Natural killer cell treated with Interleukin-12 subunit alpha and Interleukin-12 subunit beta and Interleukin-15 and Interleukin-18, amount 100 ng/mL, for 72 hours (primary cell): ENCODE results near the gene CAPN2. TPM values are rescaled to one million over a fixed set of nuclear protein-coding genes. Genes with fewer than 3 reads are reported as not detected.
A peak's percentile ranks its signal among the peaks of the same experiment; 100 is the strongest.
"Not testable (repeated sequence)": the region's sequence is repeated elsewhere in the genome, so short reads cannot be mapped to it uniquely, and the experiment has no call there.

Experiments used
- ATAC-seq, 2 donors: fragments of 150-1000 bp; cut with Tn5 transposase in 1 of 2; sonication (Bioruptor Pico), chemical (Tn5 transposase) in 1 of 2; 2 replicates each; pipeline ENCODE4 v1.10.0; 2021
- DNase-seq: peaks from one replicate; pipeline ENCODE4 v3.0.0; 2022; ENCODE audit warnings: low spot score
- H3K27ac Mint-ChIP-seq, 2 donors: 1 replicate in 1 of 2; 2 replicates in 1 of 2; pipeline ENCODE4 v1.8.0; 2022; ENCODE audit warnings: mixed read lengths in 2 of 2, mild to moderate bottlenecking in 1 of 2, moderate library complexity in 1 of 2
- H3K27me3 Mint-ChIP-seq, 2 donors: 1 replicate in 1 of 2; 2 replicates in 1 of 2; pipeline ENCODE4 v1.8.0; 2022; ENCODE audit warnings: mixed read lengths in 2 of 2
- H3K36me3 Mint-ChIP-seq: one replicate; pipeline ENCODE4 v1.8.0; 2022; ENCODE audit warnings: mixed read lengths
- H3K4me1 Mint-ChIP-seq, 2 donors: 1 replicate in 1 of 2; 2 replicates in 1 of 2; pipeline ENCODE4 v1.8.0; 2022; ENCODE audit warnings: low read depth in 2 of 2, mixed read lengths in 2 of 2, mild to moderate bottlenecking in 1 of 2
- H3K4me3 Mint-ChIP-seq: one replicate; pipeline ENCODE4 v1.8.0; 2022; ENCODE audit warnings: mixed read lengths
- H3K9me3 Mint-ChIP-seq: 2 replicates; pipeline ENCODE4 v1.8.0; 2022; ENCODE audit warnings: mixed read lengths
- total RNA-seq, 2 donors: library from RNA; stranded (reverse); gene quantifications; one replicate each; pipeline ENCODE4 v1.2.3, GENCODE V29; 2022

The CAPN2 gene
- total RNA-seq, 2 donors from 2014 or later, result 29.2 to 39.1 TPM

GRCh38 chr1:223796210-223796609, 83.9 kb downstream of the CAPN2 start:
- ATAC-seq, result no peak
- no peak overlapping the region for H3K4me3 Mint-ChIP-seq
- peaks cover 0 to 15% of the 10 kb centered on the region in 2 donors for H3K4me1 Mint-ChIP-seq
- no peaks in the 10 kb centered on the region for H3K27me3 Mint-ChIP-seq
- no peak for DNase-seq
- no peaks in the 10 kb centered on the region for H3K9me3 Mint-ChIP-seq
- peaks cover 31% of the 10 kb centered on the region for H3K36me3 Mint-ChIP-seq
- no peak overlapping the region for H3K27ac Mint-ChIP-seq

GRCh38 chr1:223802032-223802431, 89.7 kb downstream of the CAPN2 start:
- no peak for ATAC-seq
- H3K4me3 Mint-ChIP-seq, result no peak overlapping the region
- no peaks in the 10 kb centered on the region for H3K27me3 Mint-ChIP-seq
- peak overlapping the region in 1 of 2 donors; percentile 36 for H3K27ac Mint-ChIP-seq
- H3K36me3 Mint-ChIP-seq, result peaks cover 52% of the 10 kb centered on the region
- peaks cover 0 to 11% of the 10 kb centered on the region in 2 donors for H3K4me1 Mint-ChIP-seq
- no peaks in the 10 kb centered on the region for H3K9me3 Mint-ChIP-seq
- no peak for DNase-seq

DNA sequence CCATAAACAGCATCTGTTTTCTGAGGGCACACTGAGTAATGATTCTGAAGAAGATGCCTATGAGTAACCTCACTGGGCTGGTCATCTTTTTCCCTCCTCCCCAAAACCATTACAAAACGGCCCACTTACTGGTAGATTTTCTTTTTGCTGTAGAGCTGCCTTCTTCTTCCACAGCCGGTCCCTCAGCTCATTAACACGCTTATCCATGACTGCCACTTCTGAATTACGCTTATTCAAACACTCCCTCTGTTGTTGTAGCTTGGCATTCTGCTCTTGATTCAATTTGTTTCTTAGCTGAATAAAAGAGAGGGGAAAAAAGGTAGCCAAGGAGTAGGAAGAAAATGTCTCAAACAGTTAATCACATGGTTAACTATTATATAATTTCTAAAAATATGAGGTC, 90.3 kb downstream of the CAPN2 start:
- DNase-seq (no peak), ATAC-seq (no peak)
- no peaks in the 10 kb centered on the region for H3K27me3 Mint-ChIP-seq
- no peak overlapping the region for H3K4me3 Mint-ChIP-seq
- no peaks in the 10 kb centered on the region for H3K9me3 Mint-ChIP-seq
- H3K27ac Mint-ChIP-seq, result peak overlapping the region in 1 of 2 donors; percentile 36
- peaks cover 0 to 13% of the 10 kb centered on the region in 2 donors for H3K4me1 Mint-ChIP-seq
- peaks cover 55% of the 10 kb centered on the region for H3K36me3 Mint-ChIP-seq

- Mint-ChIP-seq H3K27me3 (no peaks in the 10 kb centered on the region), H3K9me3 (no peaks in the 10 kb centered on the region), H3K36me3 (peaks cover 51% of the 10 kb centered on the region), H3K4me3 (no peak overlapping the region), H3K27ac (no peak overlapping the region), H3K4me1 (peaks cover 0 to 8% of the 10 kb centered on the region in 2 donors)
- DNase-seq (no peak), ATAC-seq (no peak)
Measured at GRCh38 chr1:223803211-223803610, 90.9 kb downstream of the CAPN2 start.

DNA sequence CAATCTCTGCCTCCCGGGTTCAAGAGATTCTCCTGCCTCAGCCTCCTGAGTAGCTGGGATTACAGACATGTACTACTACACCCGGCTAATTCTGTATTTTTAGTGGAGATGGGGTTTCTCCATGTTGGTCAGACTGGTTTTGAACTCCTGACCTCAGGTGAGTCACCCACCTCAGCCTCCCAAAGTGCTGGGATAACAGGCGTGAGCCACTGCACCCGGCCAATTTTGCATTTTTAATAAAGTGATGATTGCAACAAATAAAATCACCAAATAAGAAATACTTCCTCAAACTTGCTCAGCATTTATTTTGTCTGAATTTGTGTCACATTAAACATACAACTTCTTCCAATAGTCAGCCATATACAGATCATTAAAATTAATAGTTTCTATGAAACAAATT, 97.6 kb downstream of the CAPN2 start:
- H3K9me3 Mint-ChIP-seq, DNase-seq, ATAC-seq, H3K27me3 Mint-ChIP-seq, H3K27ac Mint-ChIP-seq, H3K4me3 Mint-ChIP-seq: not testable (repeated sequence)
- H3K36me3 Mint-ChIP-seq, result peaks cover 36% of the 10 kb centered on the region
- peaks cover 16 to 18% of the 10 kb centered on the region in 2 donors for H3K4me1 Mint-ChIP-seq

GRCh38 chr1:223810586-223810985, 98.2 kb downstream of the CAPN2 start:
- no peak for DNase-seq
- no peaks in the 10 kb centered on the region for H3K9me3 Mint-ChIP-seq
- H3K27ac Mint-ChIP-seq, result no peak overlapping the region
- no peaks in the 10 kb centered on the region for H3K27me3 Mint-ChIP-seq
- H3K4me3 Mint-ChIP-seq, result no peak overlapping the region
- ATAC-seq, result no peak
- peaks cover 22 to 24% of the 10 kb centered on the region in 2 donors for H3K4me1 Mint-ChIP-seq
- H3K36me3 Mint-ChIP-seq, result peaks cover 36% of the 10 kb centered on the region

- H3K4me3 Mint-ChIP-seq, result no peak overlapping the region
- H3K9me3 Mint-ChIP-seq, result no peaks in the 10 kb centered on the region
- H3K27ac Mint-ChIP-seq, result no peak overlapping the region
- DNase-seq (no peak), ATAC-seq (no peak)
- peaks cover 27% of the 10 kb centered on the region for H3K36me3 Mint-ChIP-seq
- H3K27me3 Mint-ChIP-seq, result no peaks in the 10 kb centered on the region
- H3K4me1 Mint-ChIP-seq, result peaks cover 22 to 26% of the 10 kb centered on the region in 2 donors
Measured at GRCh38 chr1:223811634-223812101, 99.3 kb downstream of the CAPN2 start.

DNA sequence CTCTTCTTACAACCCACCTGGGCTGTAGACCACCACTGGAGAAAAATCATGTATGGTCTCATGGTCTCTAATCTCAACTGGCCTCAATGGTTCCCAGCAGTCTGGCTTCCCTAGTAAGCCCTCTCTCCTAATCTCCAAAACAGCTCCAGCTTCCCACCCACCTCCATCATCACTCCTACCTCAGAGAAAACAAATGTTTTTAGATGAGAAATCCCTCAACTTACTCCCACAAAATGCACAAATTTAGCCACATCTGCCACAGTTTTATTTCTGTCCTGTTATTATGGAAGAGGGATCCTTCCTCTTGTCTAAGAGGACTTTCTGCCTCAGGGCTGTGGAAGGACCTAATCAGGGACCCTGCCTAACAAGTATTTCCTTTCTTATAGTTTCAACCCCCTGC, 101.3 kb downstream of the CAPN2 start:
- H3K4me1 Mint-ChIP-seq, result peaks cover 22 to 24% of the 10 kb centered on the region in 2 donors
- DNase-seq (no peak), ATAC-seq (no peak)
- peaks cover 16% of the 10 kb centered on the region for H3K36me3 Mint-ChIP-seq
- peak overlapping the region in 1 of 2 donors; percentile 2 for H3K27ac Mint-ChIP-seq
- H3K27me3 Mint-ChIP-seq, result no peaks in the 10 kb centered on the region
- H3K9me3 Mint-ChIP-seq, result no peaks in the 10 kb centered on the region
- H3K4me3 Mint-ChIP-seq, result no peak overlapping the region

DNA sequence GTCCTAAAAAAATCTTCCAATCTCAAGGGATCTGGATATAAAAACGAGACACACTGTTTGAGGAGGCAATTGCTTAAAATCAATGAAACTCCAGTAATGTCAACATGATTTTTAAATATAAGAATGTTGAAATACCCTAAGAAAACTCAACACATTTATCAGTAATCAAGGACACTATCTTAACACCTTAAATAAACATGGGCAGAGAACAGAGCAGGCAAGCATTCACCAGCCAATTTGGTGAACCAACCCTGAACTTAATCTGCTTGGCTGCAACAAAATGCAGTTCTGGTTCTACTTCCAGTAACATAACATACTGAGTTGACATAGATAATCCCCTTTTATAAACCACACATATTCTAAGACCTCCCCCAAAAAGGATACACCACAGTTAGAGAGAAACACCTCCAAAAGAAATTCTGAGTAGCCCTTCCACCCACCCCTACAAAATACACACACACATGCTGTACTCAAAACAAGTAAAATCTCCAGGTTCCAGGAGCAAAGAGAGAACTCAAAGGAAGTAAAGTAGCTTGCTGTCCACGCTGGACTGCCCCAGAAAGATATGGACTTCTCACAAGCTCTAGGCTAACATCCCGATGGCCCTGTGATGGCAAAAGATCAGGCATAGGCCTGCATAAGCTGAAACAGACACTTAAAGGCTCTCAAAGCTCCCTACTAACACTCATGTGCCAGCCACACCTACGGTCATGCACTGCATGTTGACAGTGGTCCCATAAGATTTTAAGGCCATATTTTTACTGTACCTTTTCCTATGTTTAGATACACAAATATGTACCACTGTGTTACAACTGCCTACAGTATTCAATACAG, 102.9 kb downstream of the CAPN2 start:
- H3K36me3 Mint-ChIP-seq, result peaks cover 28% of the 10 kb centered on the region
- DNase-seq (no peak), ATAC-seq (no peak)
- H3K27ac Mint-ChIP-seq, result peak overlapping the region in 1 of 2 donors; percentile 38
- no peaks in the 10 kb centered on the region for H3K27me3 Mint-ChIP-seq
- no peak overlapping the region for H3K4me3 Mint-ChIP-seq
- no peaks in the 10 kb centered on the region for H3K9me3 Mint-ChIP-seq
- H3K4me1 Mint-ChIP-seq, result peaks cover 29 to 33% of the 10 kb centered on the region in 2 donors

GRCh38 chr1:223815865-223816264, 103.5 kb downstream of the CAPN2 start:
- DNase-seq, result no peak
- no peak for ATAC-seq
- H3K27me3 Mint-ChIP-seq, result no peaks in the 10 kb centered on the region
- no peak overlapping the region for H3K27ac Mint-ChIP-seq
- peaks cover 29 to 39% of the 10 kb centered on the region in 2 donors for H3K4me1 Mint-ChIP-seq
- no peak overlapping the region for H3K4me3 Mint-ChIP-seq
- H3K9me3 Mint-ChIP-seq, result no peaks in the 10 kb centered on the region
- peaks cover 31% of the 10 kb centered on the region for H3K36me3 Mint-ChIP-seq

DNA sequence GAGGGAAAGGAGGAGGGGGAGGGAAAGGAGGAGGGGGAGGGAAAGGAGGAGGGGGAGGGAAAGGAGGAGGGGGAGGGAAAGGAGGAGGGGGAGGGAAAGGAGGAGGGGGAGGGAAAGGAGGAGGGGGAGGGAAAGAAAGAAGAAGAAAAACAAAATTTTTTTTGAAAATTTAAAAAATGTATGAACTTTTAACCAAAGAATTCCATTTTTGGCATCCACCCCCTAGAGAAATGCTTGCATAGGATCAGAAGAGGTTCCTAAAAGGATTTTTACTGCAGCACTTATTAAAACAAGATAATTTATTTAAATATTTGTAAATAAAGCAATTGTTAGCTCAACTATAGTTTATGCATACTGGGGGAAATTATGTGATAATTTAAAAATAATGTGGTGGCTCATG, 104.9 kb downstream of the CAPN2 start:
- Mint-ChIP-seq H3K4me1 (peaks cover 32 to 48% of the 10 kb centered on the region in 2 donors), H3K36me3 (peaks cover 33% of the 10 kb centered on the region)
- not testable (repeated sequence) for H3K9me3 Mint-ChIP-seq, H3K27me3 Mint-ChIP-seq, DNase-seq, H3K27ac Mint-ChIP-seq, H3K4me3 Mint-ChIP-seq, ATAC-seq

DNA sequence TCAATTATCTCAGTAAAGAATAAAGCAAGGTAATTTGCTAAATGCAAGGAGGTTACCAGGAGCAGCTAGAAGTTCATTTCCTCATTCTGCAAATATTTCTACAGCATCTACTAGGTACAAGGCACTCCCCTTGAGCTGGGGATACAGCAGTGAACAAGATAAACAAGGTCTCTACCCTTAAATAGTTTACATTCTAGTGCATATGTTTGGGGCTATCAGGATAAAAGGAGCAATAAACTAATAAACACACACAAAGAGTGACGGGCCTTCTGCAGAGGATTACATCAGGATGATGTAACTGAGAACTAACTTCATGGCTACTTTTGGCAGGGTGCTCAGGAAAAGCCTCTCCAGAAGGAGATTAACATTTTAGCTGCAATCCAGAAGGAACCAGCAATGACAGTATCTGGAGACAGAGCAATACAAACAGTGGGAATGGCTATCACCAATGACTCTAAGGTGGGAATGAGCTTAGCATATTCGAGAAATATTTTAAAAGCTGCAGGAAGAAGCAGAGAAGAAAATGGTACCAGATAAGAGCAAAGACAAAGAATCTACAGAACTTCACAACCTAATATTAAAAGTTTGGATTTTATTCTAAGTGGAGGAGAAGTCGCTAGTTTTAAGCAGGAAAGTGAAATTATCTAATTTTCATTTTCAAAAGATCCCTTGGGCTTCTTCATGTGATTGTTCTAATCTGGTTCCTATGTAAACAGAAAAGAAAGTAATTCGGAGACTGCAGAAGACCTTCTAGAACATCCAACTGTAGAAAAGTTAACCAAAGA, 107.6 kb downstream of the CAPN2 start:
- H3K4me3 Mint-ChIP-seq, result no peak overlapping the region
- ATAC-seq (no peak), DNase-seq (no peak)
- H3K4me1 Mint-ChIP-seq, result peaks cover 36 to 53% of the 10 kb centered on the region in 2 donors
- no peaks in the 10 kb centered on the region for H3K9me3 Mint-ChIP-seq
- peaks cover 18% of the 10 kb centered on the region for H3K36me3 Mint-ChIP-seq
- H3K27me3 Mint-ChIP-seq, result no peaks in the 10 kb centered on the region
- peak overlapping the region in 1 of 2 donors; percentile 38 for H3K27ac Mint-ChIP-seq

DNA sequence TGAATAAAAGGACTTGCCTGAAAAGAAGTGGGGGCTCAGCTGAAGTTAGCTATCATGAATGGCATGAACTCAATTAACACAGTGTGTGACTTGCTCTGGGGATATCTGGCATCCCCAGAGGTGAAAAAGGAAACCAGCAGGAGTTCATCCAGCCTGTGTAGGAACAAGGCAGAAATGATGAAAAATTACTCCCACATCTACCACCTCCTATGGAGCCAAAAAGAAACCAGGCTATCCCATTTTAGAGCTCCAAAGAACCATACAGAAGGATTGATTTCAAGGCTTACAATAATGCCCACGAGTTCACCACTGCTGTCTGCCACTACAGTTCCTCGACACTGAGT, 108.1 kb downstream of the CAPN2 start:
- Mint-ChIP-seq H3K27ac (peak overlapping the region in 1 of 2 donors; percentile 17), H3K27me3 (no peaks in the 10 kb centered on the region), H3K4me1 (peaks cover 36 to 53% of the 10 kb centered on the region in 2 donors), H3K4me3 (no peak overlapping the region), H3K36me3 (peaks cover 18% of the 10 kb centered on the region), H3K9me3 (no peaks in the 10 kb centered on the region)
- no peak for DNase-seq
- ATAC-seq, result no peak

- Mint-ChIP-seq H3K4me3 (no peak overlapping the region), H3K27ac (peak overlapping the region in 1 of 2 donors; percentile 17), H3K27me3 (no peaks in the 10 kb centered on the region), H3K9me3 (no peaks in the 10 kb centered on the region), H3K4me1 (peaks cover 40 to 56% of the 10 kb centered on the region in 2 donors), H3K36me3 (peaks cover 18% of the 10 kb centered on the region)
- DNase-seq, result no peak
- no peak for ATAC-seq
Measured at GRCh38 chr1:223820971-223821370, 108.6 kb downstream of the CAPN2 start.
